DND-41 (cell line): Measurements from ENCODE around the gene MRPS10.

Experiments
- ATAC-seq: fragments of 200-7000 bp; cut with Tn5 transposase; 3 replicates; pipeline ENCODE4 v1.9.1; 2021; ENCODE audit warnings: low read depth; ENCODE audit not compliant: insufficient read depth
- DNase-seq: peaks from one replicate; pipeline ENCODE4 v3.0.0-alpha.2; 2020
- H2AFZ ChIP-seq: 2 replicates; pipeline ENCODE4 v1.6.0; 2012; ENCODE audit warnings: low read depth, low read length
- H3K27ac ChIP-seq: 2 replicates; pipeline ENCODE4 v1.5.1; 2012; ENCODE audit warnings: low read length, inconsistent platforms
- H3K27me3 ChIP-seq: fragments of 200-600 bp; sonication (generic); 2 replicates; pipeline ENCODE4 v1.6.0; 2012; ENCODE audit warnings: low read length, mild to moderate bottlenecking, inconsistent platforms; ENCODE audit not compliant: insufficient read depth, poor library complexity
- H3K36me3 ChIP-seq: 2 replicates; pipeline ENCODE4 v1.5.1; 2012; ENCODE audit warnings: low read length, inconsistent platforms; ENCODE audit not compliant: insufficient read depth
- H3K4me1 ChIP-seq: 2 replicates; pipeline ENCODE4 v1.5.1; 2012; ENCODE audit warnings: mild to moderate bottlenecking, low read length; ENCODE audit not compliant: insufficient read depth
- H3K4me2 ChIP-seq: 2 replicates; pipeline ENCODE4 v1.6.0; 2012; ENCODE audit warnings: mild to moderate bottlenecking, moderate library complexity, low read length, inconsistent platforms; ENCODE audit not compliant: insufficient read depth
- H3K4me3 ChIP-seq, 2 experiments: fragments of 200-600 bp in 1 of 2; shearing (Covaris generic) in 1 of 2; 2 replicates each; pipeline ENCODE4 v1.5.1; 2012 to 2016; ENCODE audit warnings: inconsistent platforms in 2 of 2, low read length in 2 of 2, mild to moderate bottlenecking in 2 of 2, low read depth in 1 of 2, moderate library complexity in 1 of 2
- H3K79me2 ChIP-seq: 2 replicates; pipeline ENCODE4 v1.6.0; 2012; ENCODE audit warnings: low read length, inconsistent platforms; ENCODE audit not compliant: insufficient read depth
- H3K9ac ChIP-seq: 2 replicates; pipeline ENCODE4 v1.6.0; 2012; ENCODE audit warnings: low read depth, mild to moderate bottlenecking, inconsistent platforms, low read length, moderate library complexity
- H3K9me3 ChIP-seq: 2 replicates; pipeline ENCODE4 v1.5.1; 2012; ENCODE audit warnings: low read length, moderate library complexity, mild to moderate bottlenecking, inconsistent platforms; ENCODE audit not compliant: insufficient read depth, severe bottlenecking
- H4K20me1 ChIP-seq: 2 replicates; pipeline ENCODE4 v1.6.0; 2012; ENCODE audit warnings: low read length; ENCODE audit not compliant: insufficient read depth
- EZH2 ChIP-seq: IDR thresholded peaks from 3 replicates; pipeline ENCODE4 v1.6.1; 2012; ENCODE audit warnings: borderline replicate concordance, low read depth, mild to moderate bottlenecking, moderate library complexity, low read length, inconsistent platforms; ENCODE audit not compliant: severe bottlenecking
- TF ChIP-seq, protein P1 (sequence below): IDR thresholded peaks from 2 replicates; pipeline ENCODE4 v1.5.1; 2012; ENCODE audit warnings: borderline replicate concordance, low read length, moderate library complexity, mild to moderate bottlenecking; ENCODE audit not compliant: poor library complexity, severe bottlenecking; ENCODE audit errors: extremely low read depth

MRPS10 gene

DNA sequence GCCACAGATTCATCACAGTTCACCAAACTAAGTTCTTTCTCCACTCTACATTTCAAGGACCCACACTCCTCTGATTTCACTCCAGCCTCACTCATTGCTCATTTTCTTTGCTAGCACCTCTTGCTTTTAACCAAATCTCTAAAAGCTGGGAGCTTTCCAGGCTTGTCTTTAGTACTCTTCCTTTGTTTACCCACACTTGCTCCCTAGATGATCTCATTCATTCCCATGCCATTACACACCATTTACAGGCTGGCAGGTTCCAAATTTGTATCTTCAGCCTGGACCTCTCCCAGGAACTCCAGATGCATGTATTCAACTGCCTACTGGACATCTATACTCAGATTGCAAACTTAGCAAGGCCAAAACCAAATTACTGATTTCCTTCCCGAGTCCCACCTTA lies 17.6 kb downstream of the MRPS10 start:
- Histone ChIP-seq H3K36me3 (peaks cover 8% of the 10 kb centered on the region; the same call in 1 of the 2 replicates), H3K4me2 (no peak overlapping the region)

DNA sequence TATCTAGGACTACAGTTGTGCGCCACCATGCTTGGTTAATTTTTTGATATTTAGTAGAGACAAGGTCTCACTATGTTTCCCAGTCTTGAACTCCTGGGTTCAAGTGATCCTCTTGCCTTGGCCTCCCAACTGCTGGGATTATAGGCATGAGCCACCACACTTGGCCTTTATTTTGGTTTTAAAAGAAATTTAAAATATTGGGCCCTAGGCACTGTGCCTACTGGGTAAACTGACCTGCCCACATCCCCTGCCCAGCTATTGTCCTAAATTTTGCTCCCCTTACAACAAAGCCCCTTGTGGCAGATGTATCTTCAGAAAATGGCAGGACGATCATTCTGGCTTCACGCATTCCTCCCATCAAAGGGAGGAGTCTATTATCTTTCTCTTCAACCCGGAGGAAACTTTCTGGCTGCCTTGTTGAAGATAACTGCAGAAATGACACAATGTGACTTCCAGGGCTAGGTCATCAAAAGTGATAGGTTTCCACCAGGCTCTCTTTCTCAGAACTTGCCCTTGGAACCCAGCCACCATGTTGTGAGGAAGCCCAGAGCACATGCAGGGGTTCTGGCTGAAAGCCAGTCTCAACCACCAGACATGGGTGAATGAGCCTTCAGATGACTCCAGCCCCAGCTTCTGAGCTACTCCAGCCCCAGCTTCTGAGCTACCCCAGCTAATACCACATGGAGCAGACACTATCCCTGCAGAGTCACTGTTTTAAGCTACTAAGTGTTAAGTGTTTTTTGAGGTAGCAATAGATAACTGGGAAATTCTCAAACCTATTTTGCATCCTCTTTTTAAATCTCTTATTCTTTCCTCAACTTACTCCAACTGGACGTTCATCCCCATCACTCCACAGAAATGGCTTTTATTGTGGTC lies 18.3 kb downstream of the MRPS10 start:
- H3K4me1 ChIP-seq, result no peaks in the 10 kb centered on the region
- H4K20me1 ChIP-seq, result no peaks in the 10 kb centered on the region
- no peak for TF ChIP-seq EZH2
- TF ChIP-seq, protein P1, sequence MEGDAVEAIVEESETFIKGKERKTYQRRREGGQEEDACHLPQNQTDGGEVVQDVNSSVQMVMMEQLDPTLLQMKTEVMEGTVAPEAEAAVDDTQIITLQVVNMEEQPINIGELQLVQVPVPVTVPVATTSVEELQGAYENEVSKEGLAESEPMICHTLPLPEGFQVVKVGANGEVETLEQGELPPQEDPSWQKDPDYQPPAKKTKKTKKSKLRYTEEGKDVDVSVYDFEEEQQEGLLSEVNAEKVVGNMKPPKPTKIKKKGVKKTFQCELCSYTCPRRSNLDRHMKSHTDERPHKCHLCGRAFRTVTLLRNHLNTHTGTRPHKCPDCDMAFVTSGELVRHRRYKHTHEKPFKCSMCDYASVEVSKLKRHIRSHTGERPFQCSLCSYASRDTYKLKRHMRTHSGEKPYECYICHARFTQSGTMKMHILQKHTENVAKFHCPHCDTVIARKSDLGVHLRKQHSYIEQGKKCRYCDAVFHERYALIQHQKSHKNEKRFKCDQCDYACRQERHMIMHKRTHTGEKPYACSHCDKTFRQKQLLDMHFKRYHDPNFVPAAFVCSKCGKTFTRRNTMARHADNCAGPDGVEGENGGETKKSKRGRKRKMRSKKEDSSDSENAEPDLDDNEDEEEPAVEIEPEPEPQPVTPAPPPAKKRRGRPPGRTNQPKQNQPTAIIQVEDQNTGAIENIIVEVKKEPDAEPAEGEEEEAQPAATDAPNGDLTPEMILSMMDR, result no peak
- H2AFZ ChIP-seq, result no peak overlapping the region
- no peak for ATAC-seq
- no peak overlapping the region for H3K4me3 ChIP-seq
- no peak overlapping the region for H3K9ac ChIP-seq
- H3K9me3 ChIP-seq, result no peaks in the 10 kb centered on the region
- peaks cover 8% of the 10 kb centered on the region; the same call in 1 of the 2 replicates for H3K36me3 ChIP-seq
- DNase-seq, result no peak
- H3K27ac ChIP-seq, result no peak overlapping the region
- H3K4me2 ChIP-seq, result no peak overlapping the region
- H3K27me3 ChIP-seq, result no peaks in the 10 kb centered on the region
- H3K79me2 ChIP-seq, result no peaks in the 10 kb centered on the region

More for the DNA sequence above, 17.6 kb downstream of the MRPS10 start:
- TF ChIP-seq, protein P1, result no peak
- TF ChIP-seq EZH2, result no peak
- H2AFZ ChIP-seq, result no peak overlapping the region
- ATAC-seq (no peak), DNase-seq (no peak)
- H3K9me3 ChIP-seq, result no peaks in the 10 kb centered on the region
- no peaks in the 10 kb centered on the region for H4K20me1 ChIP-seq
- no peak overlapping the region for H3K4me3 ChIP-seq
- H3K79me2 ChIP-seq, result no peaks in the 10 kb centered on the region
- H3K4me1 ChIP-seq, result no peaks in the 10 kb centered on the region
- H3K27ac ChIP-seq, result no peak overlapping the region
- H3K27me3 ChIP-seq, result no peaks in the 10 kb centered on the region
- no peak overlapping the region for H3K9ac ChIP-seq

DNA sequence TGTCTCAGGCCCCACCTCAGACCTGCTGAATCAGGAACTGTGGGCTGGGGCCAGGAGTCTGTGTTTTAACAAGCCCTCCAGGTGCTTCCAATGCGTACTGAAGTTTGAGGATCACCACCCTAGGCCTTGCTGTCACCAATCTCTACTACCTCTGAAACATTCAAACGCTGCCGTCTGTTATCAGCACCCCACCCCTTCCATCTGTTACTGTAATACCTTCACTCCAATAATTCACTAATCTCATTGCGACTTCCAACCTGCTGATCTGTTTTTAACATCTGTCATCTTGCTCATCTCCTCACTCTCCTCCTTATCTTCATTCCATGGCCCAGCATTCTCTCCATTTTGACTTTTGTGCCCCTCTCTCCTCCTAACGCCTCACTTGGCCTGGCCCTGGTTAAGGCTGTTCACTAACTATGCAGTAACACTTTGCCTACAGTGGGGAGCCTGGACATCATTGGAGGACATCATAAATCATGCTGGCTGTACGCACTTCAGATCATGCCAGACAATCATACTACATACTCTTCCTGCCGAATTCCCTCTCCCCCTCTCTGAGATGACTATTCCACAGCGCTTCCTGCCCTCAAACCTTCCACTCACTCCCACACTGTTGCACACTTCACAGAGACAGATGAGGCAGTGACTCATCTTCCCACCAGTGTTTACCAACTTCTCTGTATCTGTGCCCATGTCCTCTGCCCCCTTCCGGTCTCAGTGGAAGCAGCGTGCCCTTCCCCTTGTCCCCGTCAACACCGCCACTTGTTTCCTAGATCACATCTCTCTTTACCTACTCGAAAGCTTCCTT lies 19.9 kb downstream of the MRPS10 start:
- Histone ChIP-seq H3K79me2 (no peaks in the 10 kb centered on the region), H3K27ac (no peak overlapping the region), H3K27me3 (no peaks in the 10 kb centered on the region), H3K9ac (no peak overlapping the region), H3K9me3 (no peaks in the 10 kb centered on the region), H3K4me3 (no peak overlapping the region), H3K36me3 (peaks cover 7% of the 10 kb centered on the region; the same call in 1 of the 2 replicates), H4K20me1 (no peaks in the 10 kb centered on the region), H3K4me2 (no peak overlapping the region), H2AFZ (no peak overlapping the region), H3K4me1 (no peaks in the 10 kb centered on the region)
- DNase-seq (no peak), ATAC-seq (no peak)
- TF ChIP-seq, protein P1, result no peak
- TF ChIP-seq EZH2, result no peak
